Astrocyte (in vitro differentiated cells and primary cell): ENCODE measurements around the gene MIEF1. TPM values are rescaled to one million over a fixed set of nuclear protein-coding genes. Genes with fewer than 3 reads are reported as not detected.

ENCODE experiments used
- DNase-seq: peaks from one replicate; pipeline ENCODE4 v3.0.0-alpha.2; 2010; ENCODE audit warnings: low read depth
- FAIRE-seq: peaks from 2 replicates; lab custom pipeline; 2011; peaks lifted over from hg19 to GRCh38; lab: Jason Lieb, UNC
- H2AFZ ChIP-seq: 2 replicates; pipeline ENCODE4 v1.6.0; 2012; ENCODE audit warnings: low read depth, low read length, inconsistent platforms
- H3K27ac ChIP-seq: 2 replicates; pipeline ENCODE4 v1.5.1; 2011; ENCODE audit warnings: low read depth, low read length, inconsistent platforms
- H3K27me3 ChIP-seq: 2 replicates; pipeline ENCODE4 v1.6.0; 2011; ENCODE audit warnings: low read length, inconsistent platforms; ENCODE audit not compliant: insufficient read depth
- H3K36me3 ChIP-seq: 2 replicates; pipeline ENCODE4 v1.5.1; 2011; ENCODE audit warnings: low read length, inconsistent platforms; ENCODE audit not compliant: insufficient read depth
- H3K4me1 ChIP-seq: 2 replicates; pipeline ENCODE4 v1.5.1; 2011; ENCODE audit warnings: low read length, inconsistent platforms; ENCODE audit not compliant: insufficient read depth
- H3K4me2 ChIP-seq: 2 replicates; pipeline ENCODE4 v1.6.0; 2012; ENCODE audit warnings: low read length, inconsistent platforms
- H3K4me3 ChIP-seq: 2 replicates; pipeline ENCODE4 v1.5.1; 2011; ENCODE audit warnings: low read depth, mild to moderate bottlenecking, low read length, inconsistent platforms; ENCODE audit not compliant: insufficient read depth
- H3K79me2 ChIP-seq: 2 replicates; pipeline ENCODE4 v1.6.0; 2012; ENCODE audit warnings: mild to moderate bottlenecking, low read length, inconsistent platforms; ENCODE audit not compliant: insufficient read depth
- H3K9ac ChIP-seq: 2 replicates; pipeline ENCODE4 v1.6.0; 2012; ENCODE audit warnings: mild to moderate bottlenecking, low read length, inconsistent platforms
- H3K9me3 ChIP-seq: 2 replicates; pipeline ENCODE4 v1.5.1; 2012; ENCODE audit warnings: low read depth, mild to moderate bottlenecking, low read length, inconsistent platforms; ENCODE audit not compliant: insufficient read depth
- H4K20me1 ChIP-seq: 2 replicates; pipeline ENCODE4 v1.6.0; 2012; ENCODE audit warnings: low read length, inconsistent platforms; ENCODE audit not compliant: insufficient read depth
- H3K27ac Mint-ChIP-seq: one replicate; pipeline ENCODE4 v1.8.0; 2021; ENCODE audit warnings: mild to moderate bottlenecking, mixed read lengths; ENCODE audit not compliant: unreplicated experiment
- H3K27me3 Mint-ChIP-seq: one replicate; pipeline ENCODE4 v1.8.0; 2021; ENCODE audit warnings: low read depth, mixed read lengths; ENCODE audit not compliant: unreplicated experiment
- H3K36me3 Mint-ChIP-seq: one replicate; pipeline ENCODE4 v1.8.0; 2021; ENCODE audit warnings: low read depth, mixed read lengths; ENCODE audit not compliant: unreplicated experiment
- H3K4me1 Mint-ChIP-seq: one replicate; pipeline ENCODE4 v1.8.0; 2021; ENCODE audit warnings: low read depth, mixed read lengths; ENCODE audit not compliant: unreplicated experiment
- H3K4me3 Mint-ChIP-seq: one replicate; pipeline ENCODE4 v1.8.0; 2021; ENCODE audit warnings: mild to moderate bottlenecking, moderate library complexity, mixed read lengths; ENCODE audit not compliant: unreplicated experiment
- H3K9me3 Mint-ChIP-seq: one replicate; pipeline ENCODE4 v1.8.0; 2021; ENCODE audit warnings: mild to moderate bottlenecking, mixed read lengths; ENCODE audit not compliant: unreplicated experiment
- EZH2 ChIP-seq: IDR thresholded peaks from 2 replicates; pipeline ENCODE4 v1.6.1; 2012; ENCODE audit warnings: mild to moderate bottlenecking, low read length, inconsistent platforms; ENCODE audit not compliant: insufficient read depth
- total RNA-seq: library from RNA; stranded (reverse); gene quantifications from 2 replicates; pipeline ENCODE4 v1.2.1, GENCODE V29; 2021
- TF ChIP-seq, protein P1 (sequence below): IDR thresholded peaks from 2 replicates; pipeline ENCODE4 v1.5.1; 2011; ENCODE audit warnings: low read depth, mild to moderate bottlenecking, inconsistent platforms, low read length, moderate library complexity; ENCODE audit not compliant: insufficient read depth

The MIEF1 gene
- total RNA-seq, 1 donor from 2014 or later = 35.6 TPM

- Mint-ChIP-seq H3K9me3 (peaks cover 2% of the 10 kb centered on the region), H3K27ac (no peak overlapping the region), H3K36me3 (no peaks in the 10 kb centered on the region), H3K4me1 (peaks cover 28% of the 10 kb centered on the region), H3K27me3 (peaks cover 4% of the 10 kb centered on the region), H3K4me3 (no peak overlapping the region)
- no peak overlapping the region for H3K4me3 ChIP-seq
- H4K20me1 ChIP-seq = no peaks in the 10 kb centered on the region
- FAIRE-seq = no peak
- peaks cover 2% of the 10 kb centered on the region for H3K27me3 ChIP-seq
- no peaks in the 10 kb centered on the region for H3K79me2 ChIP-seq
- no peak overlapping the region for H2AFZ ChIP-seq
- H3K36me3 ChIP-seq = no peaks in the 10 kb centered on the region
- DNase-seq = no peak
- H3K9ac ChIP-seq = no peak overlapping the region
- TF ChIP-seq, protein P1, sequence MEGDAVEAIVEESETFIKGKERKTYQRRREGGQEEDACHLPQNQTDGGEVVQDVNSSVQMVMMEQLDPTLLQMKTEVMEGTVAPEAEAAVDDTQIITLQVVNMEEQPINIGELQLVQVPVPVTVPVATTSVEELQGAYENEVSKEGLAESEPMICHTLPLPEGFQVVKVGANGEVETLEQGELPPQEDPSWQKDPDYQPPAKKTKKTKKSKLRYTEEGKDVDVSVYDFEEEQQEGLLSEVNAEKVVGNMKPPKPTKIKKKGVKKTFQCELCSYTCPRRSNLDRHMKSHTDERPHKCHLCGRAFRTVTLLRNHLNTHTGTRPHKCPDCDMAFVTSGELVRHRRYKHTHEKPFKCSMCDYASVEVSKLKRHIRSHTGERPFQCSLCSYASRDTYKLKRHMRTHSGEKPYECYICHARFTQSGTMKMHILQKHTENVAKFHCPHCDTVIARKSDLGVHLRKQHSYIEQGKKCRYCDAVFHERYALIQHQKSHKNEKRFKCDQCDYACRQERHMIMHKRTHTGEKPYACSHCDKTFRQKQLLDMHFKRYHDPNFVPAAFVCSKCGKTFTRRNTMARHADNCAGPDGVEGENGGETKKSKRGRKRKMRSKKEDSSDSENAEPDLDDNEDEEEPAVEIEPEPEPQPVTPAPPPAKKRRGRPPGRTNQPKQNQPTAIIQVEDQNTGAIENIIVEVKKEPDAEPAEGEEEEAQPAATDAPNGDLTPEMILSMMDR = no peak
- no peak for TF ChIP-seq EZH2
- H3K4me1 ChIP-seq = peaks cover 15% of the 10 kb centered on the region
- H3K4me2 ChIP-seq = no peak overlapping the region
- no peak overlapping the region for H3K27ac ChIP-seq
- no peaks in the 10 kb centered on the region for H3K9me3 ChIP-seq
Observed at GRCh38 chr22:39476664-39477063, 25.4 kb upstream of the MIEF1 start.

GRCh38 chr22:39477542-39477941 lies 24.5 kb upstream of the MIEF1 start:
- FAIRE-seq = no peak
- Histone ChIP-seq H4K20me1 (no peaks in the 10 kb centered on the region), H3K4me3 (no peak overlapping the region), H3K27ac (no peak overlapping the region), H3K4me1 (peaks cover 6% of the 10 kb centered on the region), H2AFZ (no peak overlapping the region), H3K27me3 (peaks cover 2% of the 10 kb centered on the region), H3K4me2 (no peak overlapping the region), H3K79me2 (no peaks in the 10 kb centered on the region), H3K9me3 (no peaks in the 10 kb centered on the region), H3K9ac (no peak overlapping the region), H3K36me3 (no peaks in the 10 kb centered on the region)
- DNase-seq = no peak
- peaks cover 7% of the 10 kb centered on the region for H3K27me3 Mint-ChIP-seq
- no peak overlapping the region for H3K27ac Mint-ChIP-seq
- H3K9me3 Mint-ChIP-seq = peaks cover 2% of the 10 kb centered on the region
- no peak overlapping the region for H3K4me3 Mint-ChIP-seq
- peaks cover 21% of the 10 kb centered on the region for H3K4me1 Mint-ChIP-seq
- no peak for TF ChIP-seq EZH2
- TF ChIP-seq, protein P1 = no peak
- H3K36me3 Mint-ChIP-seq = no peaks in the 10 kb centered on the region

DNA sequence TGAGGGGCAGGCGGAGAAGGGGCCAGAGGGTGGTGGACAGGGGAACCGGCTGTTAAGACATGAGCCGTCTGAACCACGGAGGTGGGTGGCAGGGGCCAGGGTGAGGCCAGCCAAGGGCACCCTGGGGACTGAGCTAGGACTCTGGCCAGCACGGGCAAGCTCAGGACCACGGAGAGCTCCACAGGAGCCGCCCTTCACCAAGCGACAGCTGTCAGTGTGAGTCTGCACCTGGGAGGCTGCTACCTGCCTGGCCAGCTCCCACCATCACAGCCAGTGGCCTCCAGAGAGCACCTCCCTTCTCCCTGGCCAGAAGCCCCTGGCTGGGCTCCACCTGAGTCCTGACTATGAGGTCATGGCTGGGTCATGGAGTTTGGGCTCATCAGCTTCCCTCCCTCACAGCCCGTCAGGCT lies 23.6 kb upstream of the MIEF1 start:
- no peak for DNase-seq
- Histone ChIP-seq H4K20me1 (no peaks in the 10 kb centered on the region), H3K4me1 (no peaks in the 10 kb centered on the region), H3K36me3 (no peaks in the 10 kb centered on the region), H3K27ac (no peak overlapping the region), H3K9ac (no peak overlapping the region), H2AFZ (no peak overlapping the region), H3K27me3 (no peaks in the 10 kb centered on the region), H3K4me2 (no peak overlapping the region), H3K79me2 (no peaks in the 10 kb centered on the region), H3K9me3 (no peaks in the 10 kb centered on the region), H3K4me3 (no peak overlapping the region)
- FAIRE-seq = no peak
- H3K27ac Mint-ChIP-seq = no peak overlapping the region
- no peak for TF ChIP-seq EZH2
- TF ChIP-seq, protein P1 = no peak
- H3K27me3 Mint-ChIP-seq = peaks cover 8% of the 10 kb centered on the region
- H3K36me3 Mint-ChIP-seq = no peaks in the 10 kb centered on the region
- H3K4me1 Mint-ChIP-seq = peaks cover 13% of the 10 kb centered on the region
- H3K4me3 Mint-ChIP-seq = no peak overlapping the region
- H3K9me3 Mint-ChIP-seq = peaks cover 2% of the 10 kb centered on the region
